MM.1S (cell line): ENCODE results near the gene RRP12.

Experiments
- DNase-seq: peaks from one replicate; pipeline ENCODE4 v3.0.0-alpha.2; 2015
- H2AFZ ChIP-seq: fragments of 300-600 bp; sonication (generic); 2 replicates; pipeline ENCODE4 v1.6.0; 2016; ENCODE audit warnings: antibody characterized with exemption, low read length
- H3F3A ChIP-seq: fragments of 300-600 bp; sonication (generic); 2 replicates; pipeline ENCODE4 v1.6.1; 2016; ENCODE audit warnings: mild to moderate bottlenecking, antibody characterized with exemption, low read length, moderate library complexity, mixed read lengths; ENCODE audit not compliant: insufficient read depth
- H3K27ac ChIP-seq: fragments of 300-600 bp; sonication (generic); 2 replicates; pipeline ENCODE4 v1.5.1; 2016; ENCODE audit warnings: mild to moderate bottlenecking, low read length
- H3K27me3 ChIP-seq: fragments of 300-600 bp; sonication (generic); replicated peaks from 2 replicates; pipeline ENCODE4 v1.6.0; 2016; ENCODE audit warnings: low read length; ENCODE audit not compliant: insufficient read depth
- H3K36me3 ChIP-seq: fragments of 300-600 bp; sonication (generic); replicated peaks from 2 replicates; pipeline ENCODE4 v1.6.1; 2016; ENCODE audit warnings: mild to moderate bottlenecking, low read length, mixed read lengths; ENCODE audit not compliant: insufficient read depth
- H3K4me1 ChIP-seq: fragments of 300-600 bp; sonication (generic); 2 replicates; pipeline ENCODE4 v1.6.1; 2016; ENCODE audit warnings: low read length, mixed read lengths
- H3K4me2 ChIP-seq: fragments of 300-600 bp; sonication (generic); 2 replicates; pipeline ENCODE4 v1.6.0; 2016; ENCODE audit warnings: low read depth, low read length
- H3K4me3 ChIP-seq: fragments of 300-600 bp; sonication (generic); 2 replicates; pipeline ENCODE4 v1.5.1; 2016; ENCODE audit warnings: low read length, mixed read lengths
- H3K79me2 ChIP-seq: fragments of 300-600 bp; sonication (generic); 2 replicates; pipeline ENCODE4 v1.6.1; 2016; ENCODE audit warnings: mixed run types, low read length, mixed read lengths
- H3K9ac ChIP-seq: fragments of 300-600 bp; sonication (generic); 2 replicates; pipeline ENCODE4 v1.6.1; 2016; ENCODE audit warnings: low read length, mixed read lengths
- H3K9me2 ChIP-seq: fragments of 300-600 bp; sonication (generic); replicated peaks from 2 replicates; pipeline ENCODE4 v1.6.1; 2016; ENCODE audit warnings: mild to moderate bottlenecking, low read length, mixed read lengths; ENCODE audit not compliant: insufficient read depth
- H3K9me3 ChIP-seq: fragments of 300-600 bp; sonication (generic); replicated peaks from 2 replicates; pipeline ENCODE4 v1.6.1; 2016; ENCODE audit warnings: mild to moderate bottlenecking, low read length, mixed read lengths; ENCODE audit not compliant: insufficient read depth
- H4K20me1 ChIP-seq: fragments of 300-600 bp; sonication (generic); 2 replicates; pipeline ENCODE4 v1.6.1; 2016; ENCODE audit warnings: mild to moderate bottlenecking, low read length, moderate library complexity, mixed read lengths; ENCODE audit not compliant: insufficient read depth
- CTCF ChIP-seq: fragments of 300-600 bp; sonication (generic); IDR thresholded peaks from 2 replicates; pipeline ENCODE4 v1.5.1; 2016; ENCODE audit warnings: antibody characterized with exemption, low read length, mixed read lengths
- EZH2 ChIP-seq: fragments of 300-600 bp; sonication (generic); optimal IDR thresholded peaks from 2 replicates; pipeline ENCODE3; 2017; ENCODE audit warnings: low read depth, mild to moderate bottlenecking, antibody characterized with exemption, low read length, mixed read lengths
- EZH2phosphoT487 ChIP-seq: fragments of 300-600 bp; sonication (generic); IDR thresholded peaks from 2 replicates; pipeline ENCODE4 v1.6.1; 2018; ENCODE audit warnings: antibody characterized with exemption, low read length

Gene RRP12

DNA sequence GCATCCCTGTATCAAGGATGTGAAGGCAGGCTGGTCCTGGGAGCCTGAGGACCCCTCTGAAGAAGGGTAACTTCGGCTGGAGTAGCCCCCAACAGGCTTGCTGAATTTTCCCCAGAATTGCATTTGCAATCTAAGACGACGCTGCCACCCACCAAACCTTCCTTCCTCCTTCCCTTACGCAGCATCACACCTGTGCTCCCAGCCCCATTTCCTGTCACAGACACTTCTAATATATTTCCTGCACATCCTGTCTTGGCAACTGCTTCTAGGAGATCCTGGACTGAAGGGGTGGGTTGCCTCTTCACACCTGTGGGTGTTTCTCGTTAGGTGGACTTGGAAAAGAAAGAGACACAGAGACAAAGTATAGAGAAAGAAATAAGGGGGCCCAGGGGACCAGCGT, 15.4 kb upstream of the RRP12 start:
- no peak overlapping the region for H2AFZ ChIP-seq
- no peak overlapping the region for H3K4me2 ChIP-seq
- no peak for DNase-seq
- no peak overlapping the region for H3K4me3 ChIP-seq
- no peaks in the 10 kb centered on the region for H3K9me2 ChIP-seq
- H3K27me3 ChIP-seq = no peaks in the 10 kb centered on the region
- no peak overlapping the region for H3K9ac ChIP-seq
- TF ChIP-seq CTCF = no peak
- no peak for TF ChIP-seq EZH2phosphoT487
- no peak for TF ChIP-seq EZH2
- H3K9me3 ChIP-seq = no peaks in the 10 kb centered on the region
- H3K27ac ChIP-seq = no peak overlapping the region
- H3K36me3 ChIP-seq = no peaks in the 10 kb centered on the region
- H3K4me1 ChIP-seq = peaks cover 24% of the 10 kb centered on the region
- H4K20me1 ChIP-seq = no peaks in the 10 kb centered on the region
- no peaks in the 10 kb centered on the region for H3K79me2 ChIP-seq
- H3F3A ChIP-seq = peaks cover 27% of the 10 kb centered on the region

DNA sequence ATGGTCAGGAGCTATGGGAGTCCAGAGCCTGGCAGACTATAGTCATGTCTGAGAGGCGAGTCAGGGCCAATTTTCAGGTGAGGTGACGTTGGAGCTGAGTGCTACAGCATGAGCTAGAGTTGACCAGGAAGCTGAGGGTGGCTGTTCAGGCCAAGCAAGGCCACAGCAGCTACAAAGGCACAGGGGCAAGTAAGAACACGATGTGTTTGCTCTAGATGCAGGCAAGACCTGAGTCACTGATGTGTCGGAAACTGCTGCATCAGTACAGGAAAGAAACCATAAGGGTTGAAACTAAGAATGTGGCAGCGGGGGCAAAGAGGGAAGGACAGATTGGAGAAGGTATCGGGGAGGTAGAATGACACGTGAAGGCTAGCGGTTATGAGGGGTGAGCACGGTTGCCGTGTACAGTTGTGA, 11.8 kb upstream of the RRP12 start:
- no peaks in the 10 kb centered on the region for H4K20me1 ChIP-seq
- no peak for TF ChIP-seq EZH2phosphoT487
- no peak for TF ChIP-seq EZH2
- no peak for TF ChIP-seq CTCF
- H3F3A ChIP-seq = peaks cover 21% of the 10 kb centered on the region
- H3K36me3 ChIP-seq = no peaks in the 10 kb centered on the region
- peak overlapping the region; percentile 63 for H3K9ac ChIP-seq
- H3K4me2 ChIP-seq = peak overlapping the region; percentile 80
- H3K4me1 ChIP-seq = peaks cover 19% of the 10 kb centered on the region
- H3K9me2 ChIP-seq = no peaks in the 10 kb centered on the region
- H3K4me3 ChIP-seq = no peak overlapping the region
- no peaks in the 10 kb centered on the region for H3K79me2 ChIP-seq
- peak overlapping the region; percentile 98 for H2AFZ ChIP-seq
- no peaks in the 10 kb centered on the region for H3K9me3 ChIP-seq
- no peaks in the 10 kb centered on the region for H3K27me3 ChIP-seq
- peak; percentile 84 for DNase-seq
- peak overlapping the region; percentile 97 for H3K27ac ChIP-seq

DNA sequence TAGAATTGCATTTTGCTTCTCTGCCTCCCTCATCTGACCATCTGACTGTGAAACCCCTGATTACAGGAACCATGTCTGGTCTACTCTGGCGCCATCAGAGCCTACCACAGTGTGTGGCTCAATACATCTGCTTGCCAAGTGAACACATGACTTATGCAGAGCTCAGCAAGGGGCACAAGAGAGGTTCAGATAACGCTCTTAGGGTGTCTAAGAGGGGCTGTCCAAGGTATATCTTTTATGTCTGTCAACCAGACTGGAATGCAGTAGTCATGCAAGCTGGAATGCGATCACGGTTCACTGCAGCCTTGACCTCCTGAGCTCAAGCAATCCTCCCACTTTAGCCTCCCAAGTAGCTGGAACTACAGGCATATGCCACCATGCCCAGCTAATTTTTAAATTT, 10.3 kb upstream of the RRP12 start:
- Histone ChIP-seq H4K20me1 (no peaks in the 10 kb centered on the region), H3K27ac (no peak overlapping the region), H3K27me3 (no peaks in the 10 kb centered on the region), H3K9ac (no peak overlapping the region), H3K36me3 (no peaks in the 10 kb centered on the region), H3K9me3 (no peaks in the 10 kb centered on the region), H3K4me3 (no peak overlapping the region), H3K4me1 (peaks cover 24% of the 10 kb centered on the region), H3K79me2 (no peaks in the 10 kb centered on the region), H3K4me2 (no peak overlapping the region), H3F3A (peaks cover 29% of the 10 kb centered on the region), H3K9me2 (no peaks in the 10 kb centered on the region), H2AFZ (no peak overlapping the region)
- TF ChIP-seq CTCF = no peak
- no peak for TF ChIP-seq EZH2phosphoT487
- TF ChIP-seq EZH2 = no peak
- no peak for DNase-seq
